ENCODE results near the gene TUSC2. TPM values are rescaled to one million over a fixed set of nuclear protein-coding genes. Genes with fewer than 3 reads are reported as not detected.

TUSC2 gene
- total and polyA plus RNA-seq, 2 of the 13 experiments (the other 11 are each of a cell fraction or from before 2014, with no cell fraction given) = 36.7 to 39.1 TPM

- TF ChIP-seq AHDC1 (CRISPR knock-in tag; IDR thresholded peaks at IDR 0.05; ENCODE audit: borderline replicate concordance) (peak; percentile 62; the same call in 1 of the 2 replicates), ZNF782 (CRISPR knock-in tag; IDR thresholded peaks at IDR 0.05; ENCODE audit: borderline replicate concordance) (peak; percentile 71; the same call in 1 of the 2 replicates), XBP1 (CRISPR knock-in tag; IDR thresholded peaks at IDR 0.05) (peak; percentile 23; the same call in 1 of the 2 replicates), KDM6A (CRISPR knock-in tag; IDR thresholded peaks at IDR 0.05; ENCODE audit: low read depth) (0 out of 2 replicates have a peak, but pooled peaks have one; percentile 15), RNF219 (CRISPR knock-in tag; IDR thresholded peaks at IDR 0.05) (0 out of 2 replicates have a peak, but pooled peaks have one; percentile 67), PBX2 (CRISPR knock-in tag; IDR thresholded peaks at IDR 0.05) (no peak), RORA (CRISPR knock-in tag; IDR thresholded peaks at IDR 0.05) (no peak), TOE1 (CRISPR knock-in tag; IDR thresholded peaks at IDR 0.05) (peak; percentile 53; the same call in 1 of the 2 replicates), RBM22 (optimal IDR thresholded peaks at IDR 0.05; ENCODE audit: low read length) (peak; percentile 73), TERF1 (CRISPR knock-in tag; IDR thresholded peaks at IDR 0.05) (no peak), BATF2 (CRISPR knock-in tag; IDR thresholded peaks at IDR 0.05) (no peak), KDM2A (CRISPR knock-in tag; IDR thresholded peaks at IDR 0.05; ENCODE audit: borderline replicate concordance, low read depth) (peak; percentile 44; the same call in 1 of the 2 replicates), NKX3-1 (CRISPR knock-in tag; IDR thresholded peaks at IDR 0.05) (no peak), NR1H2 (CRISPR knock-in tag; IDR thresholded peaks at IDR 0.05; ENCODE audit: borderline replicate concordance, low read depth) (no peak), FOXJ3 (CRISPR knock-in tag; IDR thresholded peaks at IDR 0.05; ENCODE audit: borderline replicate concordance) (0 out of 2 replicates have a peak, but pooled peaks have one; percentile 42), ZNF251 (CRISPR knock-in tag; IDR thresholded peaks at IDR 0.05) (no peak), REPIN1 (CRISPR knock-in tag; IDR thresholded peaks at IDR 0.05; ENCODE audit: borderline replicate concordance, low read depth) (peak; percentile 91)
These were observed 24.8 kb downstream of the TUSC2 start, which contains the start of gene HYAL1 (continued) for GRCh38 chr3:50303013-50303815.

Measured in HepG2 (cell line).